GM12878 (cell line): Measurements from ENCODE around the gene CENPX. TPM values are rescaled to one million over a fixed set of nuclear protein-coding genes. Genes with fewer than 3 reads are reported as not detected.

Experiments used
- DPF2 ChIP-seq: fragments of 450-650 bp; IDR thresholded peaks from 2 replicates; pipeline ENCODE4 v1.6.1; 2017; ENCODE audit warnings: mild to moderate bottlenecking
- KAT2A ChIP-seq: conservative IDR thresholded peaks from 2 replicates; pipeline ENCODE4 v1.6.1; 2011; ENCODE audit warnings: low read depth, low read length; ENCODE audit not compliant: control insufficient read depth
- MEF2A ChIP-seq: IDR thresholded peaks from 2 replicates; pipeline ENCODE4 v1.6.1; 2011; ENCODE audit warnings: low read depth, mild to moderate bottlenecking, low read length, moderate library complexity; ENCODE audit not compliant: insufficient read depth
- MEF2B ChIP-seq: fragments of 450-650 bp; IDR thresholded peaks from 2 replicates; pipeline ENCODE4 v1.6.1; 2018; ENCODE audit warnings: mild to moderate bottlenecking, moderate library complexity; ENCODE audit not compliant: partially characterized antibody, poor library complexity, severe bottlenecking
- NFYA ChIP-seq: IDR thresholded peaks from 2 replicates; pipeline ENCODE4 v1.6.1; 2011; ENCODE audit warnings: low read depth, mild to moderate bottlenecking, low read length, improper control_type of control experiment, borderline replicate concordance
- NRF1 ChIP-seq: conservative IDR thresholded peaks from 2 replicates; pipeline ENCODE4 v1.6.1; 2011; ENCODE audit warnings: mild to moderate bottlenecking, low read depth, low read length, improper control_type of control experiment
- PML ChIP-seq: IDR thresholded peaks from 2 replicates; pipeline ENCODE4 v1.6.1; 2012; ENCODE audit warnings: low read length, inconsistent platforms
- POLR2AphosphoS5 ChIP-seq: IDR thresholded peaks from 2 replicates; pipeline ENCODE4 v1.6.1; 2011; ENCODE audit warnings: mild to moderate bottlenecking, low read length, inconsistent platforms
- RAD51 ChIP-seq: fragments of 450-650 bp; IDR thresholded peaks from 2 replicates; pipeline ENCODE4 v1.6.1; 2016; ENCODE audit warnings: moderate library complexity, mild to moderate bottlenecking, inconsistent platforms
- RB1 ChIP-seq: fragments of 450-650 bp; formaldehyde crosslinking; IDR thresholded peaks from 2 replicates; pipeline ENCODE4 v1.6.1; 2017; ENCODE audit warnings: mild to moderate bottlenecking, borderline replicate concordance
- SMARCA5 ChIP-seq: fragments of 450-650 bp; IDR thresholded peaks from 2 replicates; pipeline ENCODE4 v1.6.1; 2017; ENCODE audit warnings: mild to moderate bottlenecking
- SP1 ChIP-seq: IDR thresholded peaks from one replicate; pipeline ENCODE4 v1.6.1; 2011; ENCODE audit warnings: low read depth, low read length
- SREBF1 ChIP-seq: IDR thresholded peaks from 2 replicates; pipeline ENCODE4 v1.6.1; 2012; ENCODE audit warnings: mild to moderate bottlenecking, low read length
- YY1 ChIP-seq: IDR thresholded peaks from 2 replicates; pipeline ENCODE4 v1.6.1; 2011; ENCODE audit warnings: low read depth, mild to moderate bottlenecking, low read length
- polyA plus RNA-seq, 11 experiments: library from polyadenylated mRNA; depleted of rRNA in 4 of 11; unstranded in 6 of 11; stranded (reverse) in 5 of 11; fragments of >200 nt; fragmentation: Nextera tagmentation in 4 of 11; fragmentation: Illumina TruSeq in 1 of 11; extraction: Ambion mirVana in 4 of 11; extraction: Trizol in 1 of 11; gene quantifications; 1 replicate in 1 of 11; 2 replicates in 10 of 11; pipeline versions ENCODE4 v1.2.1 to v1.2.3, GENCODE V29; 2011 to 2016; ENCODE audit warnings: inconsistent platforms in 2 of 11, missing spikeins in 2 of 11, low read depth in 1 of 11
- total RNA-seq, 4 experiments: library from RNA; depleted of rRNA in 3 of 4; stranded (reverse); fragments of >200 nt in 3 of 4; fragmentation: Illumina TruSeq in 1 of 4; extraction: Trizol in 1 of 4; gene quantifications; 2 replicates each; pipeline versions ENCODE4 v1.2.1 to v1.2.3, GENCODE V29; 2013 to 2021
- TF ChIP-seq, protein P1 (sequence below): fragments of 450-650 bp; IDR thresholded peaks from 2 replicates; pipeline ENCODE4 v1.6.1; 2016; ENCODE audit warnings: mild to moderate bottlenecking
- TF ChIP-seq, protein P2 (sequence below): IDR thresholded peaks from 2 replicates; pipeline ENCODE4 v1.6.1; 2012; ENCODE audit warnings: mild to moderate bottlenecking, low read depth, low read length
- TF ChIP-seq, protein P3 (sequence below): IDR thresholded peaks from 2 replicates; pipeline ENCODE4 v1.6.1; 2011; ENCODE audit warnings: low read depth, mild to moderate bottlenecking, low read length, moderate library complexity, borderline replicate concordance; ENCODE audit errors: extremely low read depth

Gene CENPX
- total and polyA plus RNA-seq, 10 of the 15 experiments (the other 5 are each of a cell fraction or from before 2014, with no cell fraction given): 11.7 to 182 (median 71.9) TPM

DNA sequence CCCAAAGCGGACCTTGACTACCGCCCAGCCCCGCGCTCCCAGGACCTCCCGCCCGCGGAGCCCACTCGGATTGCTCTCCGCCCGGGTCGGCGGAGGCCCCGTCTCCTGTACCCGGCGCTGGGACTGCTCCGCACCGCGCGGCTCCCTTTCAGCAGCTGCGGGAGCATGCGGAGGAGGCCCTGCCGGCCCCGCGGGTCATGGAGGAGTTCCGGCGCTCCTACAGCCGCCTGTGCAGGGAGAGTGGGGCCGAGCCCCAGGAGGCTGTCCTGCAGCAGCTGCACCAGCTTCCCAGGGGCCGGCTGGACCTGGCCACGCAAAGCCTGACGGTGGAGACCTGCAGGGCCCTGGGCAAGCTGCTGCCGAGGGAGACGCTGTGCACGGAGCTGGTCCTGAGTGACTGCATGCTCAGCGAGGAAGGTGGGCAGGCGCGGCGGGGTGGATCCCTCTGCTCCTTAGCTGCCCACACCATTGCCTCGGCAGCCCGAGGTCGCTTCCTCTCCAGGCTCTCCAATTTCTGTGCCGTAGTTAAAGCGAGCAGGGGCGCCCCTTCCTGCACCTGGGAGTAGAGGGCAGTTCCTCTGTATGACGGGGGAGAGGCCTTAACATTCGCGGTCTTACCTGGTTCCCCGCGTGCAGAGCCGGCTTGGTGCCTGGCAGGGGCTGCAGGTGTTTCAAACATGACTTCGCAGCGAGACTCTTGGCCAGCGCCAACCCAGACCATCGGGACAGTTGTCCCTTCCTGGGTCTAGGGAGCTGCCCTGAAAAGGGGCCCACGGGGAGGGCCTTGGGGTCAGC lies 966 bp upstream of the CENPX start (continued):
- TF ChIP-seq YY1: peak; percentile 11; the same call in 1 of the 2 replicates
- TF ChIP-seq POLR2AphosphoS5: no peak
- TF ChIP-seq NRF1: no peak
- TF ChIP-seq, protein P1, sequence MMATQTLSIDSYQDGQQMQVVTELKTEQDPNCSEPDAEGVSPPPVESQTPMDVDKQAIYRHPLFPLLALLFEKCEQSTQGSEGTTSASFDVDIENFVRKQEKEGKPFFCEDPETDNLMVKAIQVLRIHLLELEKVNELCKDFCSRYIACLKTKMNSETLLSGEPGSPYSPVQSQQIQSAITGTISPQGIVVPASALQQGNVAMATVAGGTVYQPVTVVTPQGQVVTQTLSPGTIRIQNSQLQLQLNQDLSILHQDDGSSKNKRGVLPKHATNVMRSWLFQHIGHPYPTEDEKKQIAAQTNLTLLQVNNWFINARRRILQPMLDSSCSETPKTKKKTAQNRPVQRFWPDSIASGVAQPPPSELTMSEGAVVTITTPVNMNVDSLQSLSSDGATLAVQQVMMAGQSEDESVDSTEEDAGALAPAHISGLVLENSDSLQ: peak; percentile 40; the same call in 1 of the 2 replicates
- no peak for TF ChIP-seq RAD51
- peak; percentile 18 for TF ChIP-seq MEF2B
- no peak for TF ChIP-seq MEF2A
- no peak for TF ChIP-seq KAT2A
- no peak for TF ChIP-seq PML
- TF ChIP-seq, protein P2, sequence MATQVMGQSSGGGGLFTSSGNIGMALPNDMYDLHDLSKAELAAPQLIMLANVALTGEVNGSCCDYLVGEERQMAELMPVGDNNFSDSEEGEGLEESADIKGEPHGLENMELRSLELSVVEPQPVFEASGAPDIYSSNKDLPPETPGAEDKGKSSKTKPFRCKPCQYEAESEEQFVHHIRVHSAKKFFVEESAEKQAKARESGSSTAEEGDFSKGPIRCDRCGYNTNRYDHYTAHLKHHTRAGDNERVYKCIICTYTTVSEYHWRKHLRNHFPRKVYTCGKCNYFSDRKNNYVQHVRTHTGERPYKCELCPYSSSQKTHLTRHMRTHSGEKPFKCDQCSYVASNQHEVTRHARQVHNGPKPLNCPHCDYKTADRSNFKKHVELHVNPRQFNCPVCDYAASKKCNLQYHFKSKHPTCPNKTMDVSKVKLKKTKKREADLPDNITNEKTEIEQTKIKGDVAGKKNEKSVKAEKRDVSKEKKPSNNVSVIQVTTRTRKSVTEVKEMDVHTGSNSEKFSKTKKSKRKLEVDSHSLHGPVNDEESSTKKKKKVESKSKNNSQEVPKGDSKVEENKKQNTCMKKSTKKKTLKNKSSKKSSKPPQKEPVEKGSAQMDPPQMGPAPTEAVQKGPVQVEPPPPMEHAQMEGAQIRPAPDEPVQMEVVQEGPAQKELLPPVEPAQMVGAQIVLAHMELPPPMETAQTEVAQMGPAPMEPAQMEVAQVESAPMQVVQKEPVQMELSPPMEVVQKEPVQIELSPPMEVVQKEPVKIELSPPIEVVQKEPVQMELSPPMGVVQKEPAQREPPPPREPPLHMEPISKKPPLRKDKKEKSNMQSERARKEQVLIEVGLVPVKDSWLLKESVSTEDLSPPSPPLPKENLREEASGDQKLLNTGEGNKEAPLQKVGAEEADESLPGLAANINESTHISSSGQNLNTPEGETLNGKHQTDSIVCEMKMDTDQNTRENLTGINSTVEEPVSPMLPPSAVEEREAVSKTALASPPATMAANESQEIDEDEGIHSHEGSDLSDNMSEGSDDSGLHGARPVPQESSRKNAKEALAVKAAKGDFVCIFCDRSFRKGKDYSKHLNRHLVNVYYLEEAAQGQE: no peak
- no peak for TF ChIP-seq RB1
- 0 out of 2 replicates have a peak, but pooled peaks have one; percentile 50 for TF ChIP-seq SMARCA5
- 0 out of 2 replicates have a peak, but pooled peaks have one; percentile 26 for TF ChIP-seq DPF2
- no peak for TF ChIP-seq SP1
- no peak for TF ChIP-seq SREBF1
- no peak for TF ChIP-seq NFYA
- TF ChIP-seq, protein P3, sequence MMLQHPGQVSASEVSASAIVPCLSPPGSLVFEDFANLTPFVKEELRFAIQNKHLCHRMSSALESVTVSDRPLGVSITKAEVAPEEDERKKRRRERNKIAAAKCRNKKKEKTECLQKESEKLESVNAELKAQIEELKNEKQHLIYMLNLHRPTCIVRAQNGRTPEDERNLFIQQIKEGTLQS: no peak
